Measurements from ENCODE around the gene CCDC14.

DNA sequence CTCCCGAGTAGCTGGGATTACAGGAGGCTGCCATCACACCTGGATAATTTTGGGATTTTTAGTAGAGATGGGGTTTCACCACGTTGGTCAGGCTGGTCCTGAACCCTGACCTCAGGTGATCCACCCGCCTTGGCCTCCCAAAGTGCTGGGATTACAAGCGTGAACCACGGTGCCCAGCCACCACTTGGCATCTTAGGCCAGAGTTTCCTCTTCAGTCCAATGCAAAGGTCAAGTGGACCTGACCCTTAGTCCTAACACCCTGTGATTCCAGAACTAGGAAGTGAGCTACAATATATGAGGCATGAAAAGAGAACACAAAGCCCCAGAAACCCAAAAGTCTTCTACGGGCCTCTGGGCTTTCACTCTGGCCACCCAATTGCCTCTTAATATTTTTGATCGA is 82.2 kb downstream of the CCDC14 start:
- TF ChIP-seq POLR2A (IDR thresholded peaks at IDR 0.05) = no peak
- TF ChIP-seq, protein P1, sequence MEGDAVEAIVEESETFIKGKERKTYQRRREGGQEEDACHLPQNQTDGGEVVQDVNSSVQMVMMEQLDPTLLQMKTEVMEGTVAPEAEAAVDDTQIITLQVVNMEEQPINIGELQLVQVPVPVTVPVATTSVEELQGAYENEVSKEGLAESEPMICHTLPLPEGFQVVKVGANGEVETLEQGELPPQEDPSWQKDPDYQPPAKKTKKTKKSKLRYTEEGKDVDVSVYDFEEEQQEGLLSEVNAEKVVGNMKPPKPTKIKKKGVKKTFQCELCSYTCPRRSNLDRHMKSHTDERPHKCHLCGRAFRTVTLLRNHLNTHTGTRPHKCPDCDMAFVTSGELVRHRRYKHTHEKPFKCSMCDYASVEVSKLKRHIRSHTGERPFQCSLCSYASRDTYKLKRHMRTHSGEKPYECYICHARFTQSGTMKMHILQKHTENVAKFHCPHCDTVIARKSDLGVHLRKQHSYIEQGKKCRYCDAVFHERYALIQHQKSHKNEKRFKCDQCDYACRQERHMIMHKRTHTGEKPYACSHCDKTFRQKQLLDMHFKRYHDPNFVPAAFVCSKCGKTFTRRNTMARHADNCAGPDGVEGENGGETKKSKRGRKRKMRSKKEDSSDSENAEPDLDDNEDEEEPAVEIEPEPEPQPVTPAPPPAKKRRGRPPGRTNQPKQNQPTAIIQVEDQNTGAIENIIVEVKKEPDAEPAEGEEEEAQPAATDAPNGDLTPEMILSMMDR (IDR thresholded peaks at IDR 0.05 in 8 of 11, conservative IDR thresholded peaks at IDR 0.05 in 3 of 11) = no peak

Data from spleen (tissue), 7 donors.